ENCODE measurements around the gene TCFL5.

The TCFL5 gene

DNA sequence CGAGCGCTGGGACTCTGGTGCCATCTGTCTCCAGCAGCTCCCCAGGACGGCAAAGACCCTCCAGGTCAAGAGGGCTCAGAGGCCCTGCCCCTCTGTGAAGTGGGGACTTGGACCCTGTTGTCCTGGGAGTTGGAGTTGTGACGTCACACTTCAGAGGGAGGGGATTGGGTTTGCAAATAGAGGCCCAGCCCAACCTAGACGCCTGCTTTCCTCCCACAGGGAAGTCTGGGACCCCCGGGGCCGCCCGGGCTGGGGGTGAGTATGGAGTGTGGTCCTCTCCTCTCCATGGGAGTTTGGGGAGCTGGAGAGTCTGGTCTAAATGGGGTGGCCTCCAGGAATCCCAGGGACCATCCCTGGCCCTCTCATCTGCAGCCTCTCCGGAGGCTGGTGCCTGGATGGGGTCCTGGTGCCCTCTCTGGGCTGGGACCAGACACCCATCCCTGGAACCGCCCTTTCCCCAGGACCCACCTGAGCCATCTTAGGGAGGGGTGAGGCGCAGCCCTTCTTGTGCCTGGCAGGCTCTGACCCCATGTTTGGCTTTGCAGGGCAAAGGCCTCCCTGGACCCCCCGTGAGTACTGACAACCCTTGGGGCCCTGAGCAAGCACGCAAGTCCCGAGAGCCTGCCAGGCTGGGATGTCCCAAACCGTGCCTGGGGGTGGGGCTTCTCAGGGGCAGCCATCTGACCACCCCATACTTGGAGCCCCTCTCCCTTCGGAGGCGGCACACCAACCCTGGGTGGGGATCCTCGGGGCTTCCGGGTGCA, 40.5 kb downstream of the TCFL5 start:
- no peak for DNase-seq

DNA sequence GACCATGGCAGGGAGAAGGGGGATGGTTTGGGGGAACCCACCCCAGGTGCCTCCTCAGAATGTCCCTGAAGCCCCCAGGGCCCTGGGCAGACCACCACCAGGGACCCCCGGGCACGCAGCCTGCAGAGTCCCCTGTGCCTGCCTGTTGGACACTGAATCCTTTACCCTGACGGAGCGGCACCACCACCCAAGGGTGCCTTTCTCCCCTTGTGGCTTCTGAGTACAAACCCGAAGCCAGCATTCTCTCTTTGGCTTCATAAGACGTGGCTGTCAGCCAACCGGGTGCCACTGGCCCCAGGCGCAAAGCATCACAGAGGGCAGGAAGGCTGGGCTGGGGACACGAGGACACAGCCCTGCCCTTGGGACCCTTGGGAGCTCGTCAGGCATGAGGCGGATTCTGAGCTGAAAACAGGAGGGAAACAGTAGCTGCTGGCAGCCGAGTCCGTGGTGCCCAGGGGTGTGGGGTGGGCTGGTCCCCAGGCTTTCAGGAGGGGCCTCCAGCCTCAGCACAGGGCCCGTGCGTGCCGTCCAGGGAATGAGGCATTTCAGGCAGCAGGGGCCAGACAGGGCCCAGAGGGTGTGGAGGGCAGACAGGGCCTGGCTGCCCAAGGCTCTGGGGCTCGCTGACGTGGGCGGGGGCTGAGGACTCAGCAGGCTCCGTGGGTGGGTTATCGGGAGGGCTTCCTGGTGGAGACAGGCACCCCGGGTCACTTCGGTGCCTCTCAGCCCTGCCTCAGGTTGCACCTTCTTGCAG, 41.2 kb downstream of the TCFL5 start:
- DNase-seq = no peak

DNA sequence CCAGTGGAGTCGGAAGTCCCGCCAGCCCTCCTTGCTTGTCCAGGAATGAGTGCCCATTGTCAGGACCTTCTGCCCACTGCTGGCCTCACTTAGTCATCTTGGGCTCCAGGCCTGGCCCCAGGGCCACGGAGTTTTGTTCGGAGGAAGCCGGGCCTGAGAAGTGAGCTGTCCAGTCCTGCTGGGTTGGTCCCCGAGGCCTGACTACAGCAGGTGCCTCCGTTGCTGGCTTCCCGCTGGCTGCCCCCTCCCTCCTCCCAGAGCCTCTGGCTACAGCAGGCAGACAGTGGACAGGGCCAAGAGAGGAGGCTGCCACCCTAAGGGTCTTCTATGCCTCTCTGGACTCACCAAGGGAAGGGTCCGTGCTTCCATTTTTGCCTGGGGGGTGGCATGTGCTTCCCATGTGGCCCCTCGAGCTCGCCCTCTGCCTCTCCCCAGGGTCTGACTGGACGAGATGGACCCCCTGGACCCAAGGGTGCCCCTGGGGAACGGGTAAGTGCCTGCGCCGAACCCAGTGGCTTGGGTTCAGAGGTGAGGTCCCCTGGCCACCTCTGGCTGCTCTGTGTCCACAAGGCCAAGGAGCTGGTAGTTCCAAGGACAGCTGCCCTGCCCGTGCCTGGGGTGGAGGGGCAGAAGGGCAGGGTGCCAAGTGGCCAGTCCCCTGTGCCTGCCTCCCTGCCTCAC, 42.0 kb downstream of the TCFL5 start:
- no peak for DNase-seq

DNA sequence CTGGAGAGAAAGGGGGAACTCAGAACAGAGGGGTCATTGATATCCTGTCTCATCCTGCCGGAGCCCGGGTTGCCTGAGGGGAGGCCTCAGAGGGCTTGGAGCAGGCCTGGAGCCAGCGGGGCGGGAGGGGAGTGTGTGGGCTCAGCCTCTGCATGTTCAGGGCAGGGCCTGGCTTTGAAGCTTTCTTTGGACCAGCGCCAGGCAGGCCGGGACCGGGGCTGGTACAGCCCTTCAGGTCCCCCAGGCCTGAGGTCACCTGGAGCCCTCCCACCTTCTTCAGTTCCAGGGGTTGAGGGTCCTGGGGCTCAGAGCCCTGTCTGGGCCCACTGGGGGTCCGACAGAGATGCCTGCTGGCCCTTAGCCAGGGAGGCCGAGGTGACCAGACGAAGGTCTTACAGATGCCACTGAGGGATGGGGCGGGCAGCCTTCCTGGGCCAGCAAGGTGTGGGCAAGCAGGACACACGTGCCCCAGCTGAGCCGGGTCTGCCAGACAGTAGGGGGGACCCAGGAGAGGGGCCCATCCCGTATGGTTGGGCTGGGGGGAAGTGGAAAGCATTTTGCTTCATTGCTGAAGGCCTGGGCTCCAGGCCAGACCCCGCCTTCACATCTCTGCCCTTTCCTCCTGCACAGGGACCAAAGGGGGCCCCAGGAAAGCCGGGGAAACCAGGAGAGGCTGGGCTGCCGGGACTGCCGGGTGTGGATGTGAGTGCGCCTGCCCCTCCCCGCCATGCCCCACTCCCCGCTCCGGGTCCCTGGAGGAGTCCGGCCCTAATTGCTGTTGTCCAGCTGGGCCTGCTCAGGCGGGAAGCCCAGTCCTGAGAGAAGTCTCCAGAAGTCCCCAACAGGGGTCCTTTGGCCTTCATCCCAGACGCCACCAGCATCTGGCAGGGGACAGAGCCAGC, 42.8 kb downstream of the TCFL5 start:
- no peak for DNase-seq

DNA sequence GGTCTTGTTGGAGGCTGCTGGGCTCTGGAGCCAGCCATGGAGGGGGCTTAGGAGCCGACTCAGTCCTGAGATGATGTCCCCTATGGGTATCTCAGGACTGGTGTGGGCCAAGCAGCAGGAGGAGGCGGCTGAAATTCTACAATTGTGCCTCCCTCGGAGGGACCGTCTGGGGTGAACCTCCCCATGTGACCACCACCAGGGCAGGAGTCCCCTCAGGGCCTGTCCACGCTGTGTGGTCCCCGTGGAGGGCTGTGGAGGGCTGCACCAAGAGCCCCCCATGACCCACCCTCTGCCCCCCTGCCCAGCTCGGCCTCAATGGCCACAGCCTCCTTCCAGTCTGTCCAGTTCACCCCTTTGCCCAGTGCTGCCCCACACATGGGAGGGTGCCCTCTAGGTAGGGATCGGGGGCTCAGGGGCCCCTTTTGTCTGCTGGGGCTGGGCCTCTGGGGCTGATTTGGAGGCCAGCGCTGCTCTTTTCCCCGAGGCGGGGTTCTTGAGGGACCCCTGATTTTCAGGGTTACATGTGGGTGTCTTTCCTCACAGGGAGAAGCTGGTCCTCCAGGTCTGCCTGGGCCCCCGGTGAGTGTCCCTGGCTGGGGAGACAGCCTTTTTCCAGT, 43.5 kb downstream of the TCFL5 start:
- no peak for DNase-seq

DNA sequence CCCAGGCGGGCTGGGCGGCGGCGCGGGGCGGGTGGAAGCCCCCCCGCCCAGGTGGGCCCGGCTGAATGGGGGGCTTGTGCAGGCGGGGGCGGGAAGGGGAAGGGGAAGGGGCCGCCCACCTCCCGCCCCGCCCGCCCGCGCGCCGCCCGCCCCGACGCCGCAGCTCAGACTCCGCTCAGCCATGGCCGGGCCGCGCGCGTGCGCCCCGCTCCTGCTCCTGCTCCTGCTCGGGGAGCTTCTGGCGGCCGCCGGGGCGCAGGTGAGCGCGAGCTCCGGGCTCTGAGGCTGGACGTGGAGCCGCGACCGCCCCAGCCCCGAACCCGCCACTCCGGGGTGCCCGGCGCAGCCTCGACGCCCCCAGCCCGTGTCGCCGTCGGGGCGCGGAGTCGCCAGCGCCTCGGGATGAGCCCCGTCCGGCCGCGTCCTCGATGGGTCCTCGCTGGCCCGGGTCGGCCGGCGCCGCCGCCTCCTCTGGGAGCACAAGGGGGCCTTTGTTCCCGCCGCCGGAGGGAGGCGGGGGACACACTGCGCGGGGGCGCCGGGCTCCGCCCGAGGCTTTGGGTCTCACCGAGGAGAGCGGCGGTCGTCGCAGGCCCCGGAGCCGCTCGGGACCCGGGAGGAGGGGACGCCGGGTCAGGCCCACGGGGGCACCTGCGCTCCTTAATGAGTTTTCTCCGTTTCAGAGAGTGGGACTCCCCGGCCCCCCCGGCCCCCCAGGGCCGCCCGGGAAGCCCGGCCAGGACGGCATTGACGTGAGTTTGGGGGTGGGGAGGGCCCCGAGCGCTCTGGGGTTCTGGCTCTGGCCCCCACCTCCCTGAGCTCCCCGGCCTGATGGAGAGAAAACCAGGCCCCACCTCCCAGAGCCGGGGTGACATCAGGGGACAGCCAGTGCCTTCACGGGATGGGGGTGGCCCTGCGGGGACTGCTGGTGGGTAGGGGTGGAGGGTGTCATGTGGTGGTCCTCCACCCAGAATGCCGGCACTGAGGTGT, 44.4 kb downstream of the TCFL5 start, which contains the start of gene COL9A3:
TSS of gene COL9A3 (plus strand) at position 167 of the 990 bp plus-strand sequence. CDS start at position 182, 15 bp downstream.
- no peak for DNase-seq

DNA sequence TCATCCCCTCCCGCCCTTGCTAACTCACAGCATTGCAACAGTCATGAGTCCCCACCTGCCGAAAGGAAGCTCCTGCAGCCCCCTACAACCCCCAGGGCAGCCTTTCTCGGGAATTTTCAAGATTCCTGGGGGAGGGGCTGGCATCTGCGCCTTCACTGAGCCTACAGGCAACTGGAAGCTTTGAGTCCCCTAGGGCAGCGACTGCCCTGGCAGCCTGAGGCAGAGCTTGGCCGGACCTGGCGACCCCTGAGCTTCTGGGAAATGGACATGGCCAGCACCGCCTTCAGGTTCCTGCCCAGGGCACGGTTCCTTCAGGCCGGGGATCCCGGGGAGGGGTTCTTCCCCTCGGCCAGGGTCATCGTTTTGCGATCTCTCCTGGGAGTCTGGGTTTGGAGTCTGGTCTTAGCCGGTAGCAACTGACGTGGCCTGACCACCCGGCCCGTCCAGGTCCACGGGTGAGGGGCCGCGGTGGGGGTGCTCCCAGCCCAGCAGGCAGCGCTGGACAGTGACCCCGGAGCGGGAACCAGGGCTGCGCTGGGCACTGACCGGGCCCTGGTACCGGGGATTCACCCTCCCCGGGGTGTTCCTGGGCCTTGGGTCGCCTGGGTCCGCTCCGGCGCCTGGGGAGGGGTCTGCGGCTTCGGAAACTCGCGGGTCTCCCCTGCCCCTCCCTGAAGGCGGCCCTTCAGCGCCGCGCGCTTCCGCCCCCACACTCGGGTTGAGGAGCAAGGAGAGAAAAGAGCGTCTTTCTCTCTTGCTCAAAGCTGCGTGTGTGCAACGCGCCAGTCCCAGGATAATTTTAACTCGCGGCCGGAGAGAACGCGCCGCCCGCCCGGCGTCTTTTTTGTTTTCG, 45.4 kb downstream of the TCFL5 start:
- DNase-seq = no peak

DNA sequence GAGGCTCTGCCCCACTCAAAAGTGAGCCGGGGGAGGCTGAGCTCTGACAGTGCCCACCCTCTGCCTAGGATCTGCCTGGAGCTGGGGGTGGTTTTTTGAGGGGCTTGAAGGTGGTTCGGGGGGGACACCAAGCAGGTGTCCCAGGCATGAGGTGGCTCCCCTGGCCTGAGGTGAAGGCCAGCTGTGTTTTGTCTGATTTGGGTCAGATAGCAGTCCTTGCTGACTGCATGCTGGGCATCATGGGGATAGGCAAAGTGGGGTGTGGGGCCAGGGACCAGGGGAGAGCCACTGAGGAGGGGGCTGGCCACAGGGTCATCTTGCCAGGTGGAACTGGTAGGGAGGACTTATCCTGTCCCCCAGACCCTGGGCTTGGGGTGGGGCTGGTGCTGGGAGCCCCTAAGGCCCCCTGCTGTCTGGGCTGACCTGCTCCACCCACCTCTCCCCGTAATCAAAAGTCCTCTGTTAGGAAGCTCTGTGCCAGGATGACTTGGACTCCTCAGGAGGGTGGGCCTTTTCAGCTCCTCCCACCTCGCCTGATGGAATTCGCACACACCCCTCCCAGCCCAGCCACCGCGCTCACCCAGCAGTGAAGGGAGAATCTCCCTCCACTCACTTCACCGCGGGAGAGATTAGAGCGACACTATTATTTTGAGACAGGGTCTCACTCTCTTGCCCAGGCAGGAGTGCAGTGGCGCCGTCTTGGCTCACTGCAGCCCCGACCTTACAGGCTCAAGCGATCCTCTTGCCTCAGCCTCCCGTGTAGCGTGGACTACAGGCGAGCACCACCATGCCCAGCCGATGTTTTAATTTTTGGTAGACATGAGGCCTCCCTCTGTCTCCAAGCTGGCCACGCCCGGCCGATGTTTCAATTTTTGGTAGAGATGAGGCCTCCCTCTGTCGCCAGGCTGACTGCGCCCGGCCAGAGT, 46.3 kb downstream of the TCFL5 start:
- no peak for DNase-seq

DNA sequence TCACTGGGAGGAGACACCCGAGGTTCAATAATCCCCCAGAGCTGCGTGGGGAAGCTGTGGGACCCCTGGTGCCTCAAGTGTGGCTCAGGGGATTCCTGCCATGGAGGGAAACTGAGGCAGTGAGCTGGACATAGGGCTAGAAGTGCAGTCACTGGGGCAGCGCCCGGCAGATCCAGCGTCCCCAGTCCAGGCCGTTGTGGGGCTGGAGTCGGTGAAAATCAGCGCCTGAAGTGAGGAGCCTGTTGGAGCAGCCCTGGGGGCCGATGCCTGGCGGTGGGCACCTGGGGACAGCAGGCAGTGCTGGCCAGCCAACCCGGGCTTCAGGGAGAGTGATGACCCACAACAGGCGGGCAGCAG, 46.9 kb downstream of the TCFL5 start:
- no peak for DNase-seq

DNA sequence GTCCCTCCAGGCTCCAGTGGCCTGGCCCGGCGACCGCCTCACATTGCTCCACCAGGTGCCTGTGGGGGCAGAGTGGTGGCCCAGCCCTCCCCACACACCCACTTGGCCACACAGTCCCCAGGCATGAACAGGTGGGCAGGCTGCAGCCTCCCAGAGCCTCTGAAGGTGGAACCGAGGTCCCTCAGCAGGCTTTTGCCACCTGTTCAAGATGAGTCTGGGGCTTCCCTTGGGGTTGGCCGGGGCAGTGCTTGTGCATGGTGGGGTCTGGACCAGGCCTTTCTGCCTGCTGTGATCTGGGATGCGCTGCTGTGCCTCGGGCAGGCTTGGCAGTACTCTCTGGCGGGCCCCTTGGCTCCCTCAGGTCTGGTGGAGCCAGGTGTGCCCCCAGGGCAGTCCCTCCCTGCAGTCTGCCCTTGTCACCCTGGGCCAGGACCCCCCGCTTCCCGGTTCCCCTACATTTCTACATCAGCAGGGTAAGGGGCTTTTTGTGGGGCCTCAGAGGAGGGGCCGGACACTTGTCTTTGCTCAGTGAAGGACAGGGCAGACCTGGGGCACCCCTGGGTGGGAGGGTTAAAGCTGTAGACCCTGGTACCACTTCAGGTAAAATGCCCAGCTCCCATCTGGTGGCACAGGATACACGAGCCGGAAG, 47.4 kb downstream of the TCFL5 start:
- no peak for DNase-seq

DNA sequence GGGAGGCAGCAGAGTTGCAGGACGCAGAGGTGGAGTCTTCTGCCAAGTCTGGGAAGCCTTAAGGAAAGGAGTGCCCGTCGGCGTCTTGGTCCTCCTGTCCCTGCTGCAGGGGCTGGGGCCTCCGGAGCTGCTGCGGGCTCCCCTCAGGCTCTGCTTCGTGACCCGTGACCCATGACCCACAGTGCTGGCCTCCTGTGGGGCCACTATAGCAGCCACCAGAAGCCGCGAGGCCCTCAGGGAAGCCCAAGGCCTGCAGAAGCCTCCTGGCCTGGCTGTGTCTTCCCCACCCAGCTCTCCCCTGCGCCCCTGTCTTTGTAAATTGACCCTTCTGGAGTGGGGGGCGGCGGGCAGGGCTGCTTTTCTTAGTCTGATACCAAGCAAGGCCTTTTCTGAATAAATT, 48.0 kb downstream of the TCFL5 start:
- no peak for DNase-seq

DNA sequence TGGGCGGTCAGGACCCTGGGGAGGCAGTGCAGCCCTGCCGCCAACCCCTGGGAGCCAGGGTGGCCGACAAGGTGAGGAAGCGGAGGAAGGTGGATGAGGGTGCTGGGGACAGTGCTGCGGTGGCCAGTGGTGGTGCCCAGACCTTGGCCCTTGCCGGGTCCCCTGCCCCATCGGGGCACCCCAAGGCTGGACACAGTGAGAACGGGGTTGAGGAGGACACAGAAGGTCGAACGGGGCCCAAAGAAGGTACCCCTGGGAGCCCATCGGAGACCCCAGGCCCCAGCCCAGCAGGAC, 48.8 kb downstream of the TCFL5 start:
- DNase-seq = no peak

DNA sequence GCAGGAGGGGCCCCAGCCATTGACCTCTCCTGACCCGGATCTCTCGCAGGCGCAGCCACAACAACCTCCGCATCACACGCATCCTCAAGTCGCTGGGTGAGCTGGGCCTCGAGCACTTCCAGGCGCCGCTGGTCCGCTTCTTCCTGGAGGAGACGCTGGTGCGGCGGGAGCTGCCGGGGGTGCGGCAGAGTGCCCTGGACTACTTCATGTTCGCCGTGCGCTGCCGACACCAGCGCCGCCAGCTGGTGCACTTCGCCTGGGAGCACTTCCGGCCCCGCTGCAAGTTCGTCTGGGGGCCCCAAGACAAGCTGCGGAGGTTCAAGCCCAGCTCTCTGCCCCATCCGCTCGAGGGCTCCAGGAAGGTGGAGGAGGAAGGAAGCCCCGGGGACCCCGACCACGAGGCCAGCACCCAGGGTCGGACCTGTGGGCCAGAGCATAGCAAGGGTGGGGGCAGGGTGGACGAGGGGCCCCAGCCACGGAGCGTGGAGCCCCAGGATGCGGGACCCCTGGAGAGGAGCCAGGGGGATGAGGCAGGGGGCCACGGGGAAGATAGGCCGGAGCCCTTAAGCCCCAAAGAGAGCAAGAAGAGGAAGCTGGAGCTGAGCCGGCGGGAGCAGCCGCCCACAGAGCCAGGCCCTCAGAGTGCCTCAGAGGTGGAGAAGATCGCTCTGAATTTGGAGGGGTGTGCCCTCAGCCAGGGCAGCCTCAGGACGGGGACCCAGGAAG, 49.3 kb downstream of the TCFL5 start:
- no peak for DNase-seq

DNA sequence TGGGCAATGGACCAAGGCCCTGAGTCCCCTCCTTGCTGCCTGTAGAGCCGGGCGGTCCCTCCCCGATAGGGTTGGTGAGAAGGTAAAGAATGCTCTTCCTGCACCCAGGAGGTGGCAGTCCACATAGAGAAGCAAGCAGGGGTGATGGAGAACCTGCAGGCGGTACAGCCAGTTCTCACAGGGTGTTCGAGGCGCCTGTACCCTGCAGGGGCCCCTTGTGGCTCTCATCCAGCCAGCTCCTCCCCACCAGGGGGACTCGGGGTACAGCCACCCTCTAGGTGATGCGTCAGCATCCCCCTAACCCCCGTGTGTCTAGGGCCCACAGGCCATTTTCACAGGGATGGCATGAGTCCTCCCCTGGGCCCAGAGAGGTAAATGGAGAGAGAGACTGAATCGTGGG, 49.9 kb downstream of the TCFL5 start:
- no peak for DNase-seq

DNA sequence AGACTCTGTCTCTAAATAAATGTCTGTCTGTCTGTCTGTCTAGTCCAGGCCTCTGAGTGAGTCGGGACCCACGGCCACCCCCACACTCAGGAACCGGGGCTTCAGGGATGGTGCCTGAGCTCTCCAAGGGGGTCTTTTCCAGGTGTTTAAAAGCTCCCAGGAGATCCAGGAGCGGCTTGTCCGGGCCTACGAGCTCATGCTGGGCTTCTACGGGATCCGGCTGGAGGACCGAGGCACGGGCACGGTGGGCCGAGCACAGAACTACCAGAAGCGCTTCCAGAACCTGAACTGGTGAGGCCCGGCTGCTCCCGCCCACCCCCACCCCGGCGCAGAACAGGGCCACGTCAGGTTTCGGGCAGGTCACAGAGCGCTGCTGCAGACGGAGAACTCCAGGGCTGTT, 50.3 kb downstream of the TCFL5 start:
- no peak for DNase-seq

DNA sequence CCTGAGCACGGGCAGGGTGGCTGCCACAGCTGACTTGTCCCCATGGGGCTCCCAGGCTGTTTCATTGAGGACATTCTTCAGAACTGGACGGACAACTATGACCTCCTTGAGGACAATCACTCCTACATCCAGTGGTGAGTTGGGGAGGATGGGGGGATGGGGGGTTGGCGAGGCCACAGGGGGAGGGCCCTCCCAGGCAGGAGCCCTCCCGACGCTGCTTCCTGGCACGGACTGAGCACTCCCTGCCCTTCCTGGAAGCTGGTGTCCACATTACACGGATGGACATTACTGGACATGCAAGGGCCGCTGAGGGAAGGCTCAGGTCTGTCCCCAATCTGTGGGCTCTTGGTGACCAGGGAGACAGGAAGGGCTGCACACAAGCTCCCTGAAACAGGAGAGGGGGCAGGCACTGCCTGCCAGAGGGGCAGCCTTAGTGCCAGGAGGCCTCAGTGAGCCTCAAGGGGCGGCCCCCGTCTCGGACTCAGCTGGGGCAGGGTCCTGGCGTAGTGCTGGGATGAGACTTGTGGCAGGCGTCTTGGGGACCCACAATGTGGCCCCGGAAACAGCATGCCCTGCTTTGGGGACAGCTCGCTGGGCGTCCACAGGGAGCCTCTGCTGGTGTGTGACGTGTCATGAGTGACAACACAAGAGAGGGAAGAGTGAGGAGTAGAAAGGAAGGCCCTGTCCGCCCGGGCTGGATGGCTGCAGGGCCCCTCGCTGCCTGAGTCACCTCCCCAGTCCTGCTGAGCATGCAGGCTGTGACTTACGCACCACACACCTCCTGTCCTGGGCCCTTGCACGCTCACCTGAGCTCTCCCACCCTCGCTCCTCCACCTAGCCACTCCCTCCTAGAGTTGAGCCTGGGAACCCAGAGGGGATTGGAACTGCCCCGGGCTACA, 51.8 kb downstream of the TCFL5 start:
- DNase-seq = no peak
